Choroid plexus epithelial cell (primary cell): ENCODE data around the gene LRP1B.
A peak's percentile ranks its signal among the peaks of the same experiment; 100 is the strongest.

Experiments used
- DNase-seq: peaks from one replicate; pipeline ENCODE4 v3.0.0-alpha.2; 2010; ENCODE audit warnings: low read depth
- H3K4me3 ChIP-seq: 2 replicates; pipeline ENCODE4 v1.5.1; 2011; ENCODE audit warnings: low read depth, mild to moderate bottlenecking, control low read depth, low read length, moderate library complexity
- CTCF ChIP-seq: conservative IDR thresholded peaks from 2 replicates; pipeline ENCODE4 v1.5.1; 2011; ENCODE audit warnings: low read depth, mild to moderate bottlenecking, control low read depth, inconsistent platforms, low read length, moderate library complexity

The LRP1B gene

GRCh38 chr2:141259683-141260082, 871.1 kb downstream of the LRP1B start:
- no peak for DNase-seq
- no peak for TF ChIP-seq CTCF

GRCh38 chr2:141242008-141242407, 888.8 kb downstream of the LRP1B start:
- no peak overlapping the region for H3K4me3 ChIP-seq
- no peak for TF ChIP-seq CTCF
- no peak for DNase-seq

More at GRCh38 chr2:141259683-141260082, 871.1 kb downstream of the LRP1B start:
- no peak overlapping the region for H3K4me3 ChIP-seq

- no peak overlapping the region for H3K4me3 ChIP-seq
- no peak for TF ChIP-seq CTCF
- DNase-seq = no peak
These were observed 904.3 kb downstream of the LRP1B start for GRCh38 chr2:141226560-141226959.

- TF ChIP-seq CTCF = no peak
- DNase-seq = no peak
- H3K4me3 ChIP-seq = no peak overlapping the region
These were observed 923.8 kb downstream of the LRP1B start for GRCh38 chr2:141207036-141207385.

GRCh38 chr2:141201016-141201565, 929.7 kb downstream of the LRP1B start:
- no peak overlapping the region for H3K4me3 ChIP-seq
- no peak for DNase-seq
- TF ChIP-seq CTCF = no peak

- no peak for TF ChIP-seq CTCF
- peak; percentile 11 for DNase-seq
These were observed 930.6 kb downstream of the LRP1B start for GRCh38 chr2:141200191-141200590.

GRCh38 chr2:141199711-141200110, 931.1 kb downstream of the LRP1B start:
- H3K4me3 ChIP-seq = no peak overlapping the region
- no peak for DNase-seq
- no peak for TF ChIP-seq CTCF

More at GRCh38 chr2:141200191-141200590, 930.6 kb downstream of the LRP1B start:
- H3K4me3 ChIP-seq = no peak overlapping the region
